HEK293 (cell line): ENCODE measurements around the gene HEMGN.

ENCODE experiments used
- KLF1 ChIP-seq: fragments of 450-650 bp; formaldehyde crosslinking; IDR thresholded peaks from 2 replicates; pipeline ENCODE4 v1.5.1; 2016; ENCODE audit warnings: missing biosample characterization, missing genetic modification characterization
- KLF16 ChIP-seq: fragments of 450-650 bp; formaldehyde crosslinking; IDR thresholded peaks from 2 replicates; pipeline ENCODE4 v1.5.1; 2017; ENCODE audit warnings: missing biosample characterization, missing genetic modification characterization
- SP2 ChIP-seq: fragments of 450-650 bp; formaldehyde crosslinking; IDR thresholded peaks from 2 replicates; pipeline ENCODE4 v1.5.1; 2016; ENCODE audit warnings: missing biosample characterization, missing genetic modification characterization
- SP3 ChIP-seq: fragments of 450-650 bp; formaldehyde crosslinking; IDR thresholded peaks from 2 replicates; pipeline ENCODE4 v1.5.1; 2016; ENCODE audit warnings: missing biosample characterization, missing genetic modification characterization
- TSHZ1 ChIP-seq: fragments of 450-650 bp; formaldehyde crosslinking; IDR thresholded peaks from 2 replicates; pipeline ENCODE4 v1.5.1; 2016; ENCODE audit warnings: missing biosample characterization, missing genetic modification characterization, borderline replicate concordance
- ZBTB17 ChIP-seq: fragments of 450-650 bp; formaldehyde crosslinking; IDR thresholded peaks from 2 replicates; pipeline ENCODE4 v1.5.1; 2016; ENCODE audit warnings: missing biosample characterization, missing genetic modification characterization
- ZBTB6 ChIP-seq: fragments of 450-650 bp; formaldehyde crosslinking; IDR thresholded peaks from 2 replicates; pipeline ENCODE4 v1.5.1; 2017; ENCODE audit warnings: missing biosample characterization, missing genetic modification characterization
- ZNF157 ChIP-seq: fragments of 450-650 bp; formaldehyde crosslinking; IDR thresholded peaks from 2 replicates; pipeline ENCODE4 v1.5.1; 2016; ENCODE audit warnings: missing biosample characterization, missing genetic modification characterization
- ZNF174 ChIP-seq: fragments of 450-650 bp; formaldehyde crosslinking; IDR thresholded peaks from 2 replicates; pipeline ENCODE4 v1.5.0; 2017; ENCODE audit warnings: missing biosample characterization, mild to moderate bottlenecking, missing genetic modification characterization
- ZNF394 ChIP-seq: fragments of 450-650 bp; formaldehyde crosslinking; IDR thresholded peaks from 2 replicates; pipeline ENCODE4 v1.5.1; 2016; ENCODE audit warnings: missing biosample characterization, missing genetic modification characterization, mild to moderate bottlenecking, moderate library complexity, borderline replicate concordance
- ZNF404 ChIP-seq: fragments of 450-650 bp; formaldehyde crosslinking; IDR thresholded peaks from 2 replicates; pipeline ENCODE4 v1.5.1; 2017; ENCODE audit warnings: missing biosample characterization, missing genetic modification characterization
- ZNF433 ChIP-seq: fragments of 450-650 bp; formaldehyde crosslinking; IDR thresholded peaks from 2 replicates; pipeline ENCODE4 v1.5.1; 2016; ENCODE audit warnings: missing biosample characterization, missing genetic modification characterization, low read depth
- ZNF473 ChIP-seq: fragments of 450-650 bp; formaldehyde crosslinking; IDR thresholded peaks from 2 replicates; pipeline ENCODE4 v1.5.1; 2017; ENCODE audit warnings: missing biosample characterization, missing genetic modification characterization
- ZNF529 ChIP-seq: fragments of 450-650 bp; formaldehyde crosslinking; IDR thresholded peaks from 2 replicates; pipeline ENCODE4 v1.5.1; 2017; ENCODE audit warnings: missing genetic modification characterization, missing biosample characterization; ENCODE audit not compliant: insufficient replicate concordance
- ZNF560 ChIP-seq: fragments of 450-650 bp; formaldehyde crosslinking; IDR thresholded peaks from 2 replicates; pipeline ENCODE4 v1.5.1; 2017; ENCODE audit warnings: missing biosample characterization, missing genetic modification characterization, borderline replicate concordance
- ZNF621 ChIP-seq: fragments of 450-650 bp; formaldehyde crosslinking; IDR thresholded peaks from 2 replicates; pipeline ENCODE4 v1.5.1; 2017; ENCODE audit warnings: missing biosample characterization, missing genetic modification characterization
- ZNF626 ChIP-seq: fragments of 450-650 bp; sonication (Bioruptor Pico); formaldehyde crosslinking; IDR thresholded peaks from 2 replicates; pipeline ENCODE4 v1.5.1; 2018; ENCODE audit warnings: missing biosample characterization, missing genetic modification characterization, inconsistent platforms
- ZNF658 ChIP-seq: fragments of 450-650 bp; formaldehyde crosslinking; IDR thresholded peaks from 2 replicates; pipeline ENCODE4; 2016; ENCODE audit warnings: missing biosample characterization, missing genetic modification characterization
- ZNF660 ChIP-seq: fragments of 450-650 bp; IDR thresholded peaks from 2 replicates; pipeline ENCODE4 v1.5.1; 2018; ENCODE audit warnings: missing biosample characterization, mild to moderate bottlenecking, missing genetic modification characterization
- ZNF707 ChIP-seq: fragments of 450-650 bp; formaldehyde crosslinking; IDR thresholded peaks from 2 replicates; pipeline ENCODE4 v1.5.1; 2016; ENCODE audit warnings: missing biosample characterization, missing genetic modification characterization
- ZNF785 ChIP-seq: fragments of 450-650 bp; formaldehyde crosslinking; IDR thresholded peaks from 2 replicates; pipeline ENCODE4 v1.5.1; 2016; ENCODE audit warnings: missing biosample characterization, missing genetic modification characterization
- TF ChIP-seq, protein P1 (sequence below): fragments of 450-650 bp; formaldehyde crosslinking; IDR thresholded peaks from 2 replicates; pipeline ENCODE4 v1.5.1; 2017; ENCODE audit warnings: missing biosample characterization, mild to moderate bottlenecking, missing genetic modification characterization, moderate library complexity
- TF ChIP-seq, protein P2 (sequence below): fragments of 450-650 bp; formaldehyde crosslinking; optimal IDR thresholded peaks from 2 replicates; pipeline ENCODE3; 2016; ENCODE audit warnings: missing biosample characterization, mild to moderate bottlenecking, missing genetic modification characterization
- TF ChIP-seq, protein P3 (sequence below): fragments of 450-650 bp; formaldehyde crosslinking; conservative IDR thresholded peaks from 2 replicates; pipeline ENCODE4 v1.5.1; 2016; ENCODE audit warnings: low read depth, missing biosample characterization, missing genetic modification characterization
- TF ChIP-seq, protein P4 (sequence below): fragments of 450-650 bp; formaldehyde crosslinking; IDR thresholded peaks from 2 replicates; pipeline ENCODE4 v1.5.1; 2017; ENCODE audit warnings: missing biosample characterization, missing genetic modification characterization

HEMGN gene

DNA sequence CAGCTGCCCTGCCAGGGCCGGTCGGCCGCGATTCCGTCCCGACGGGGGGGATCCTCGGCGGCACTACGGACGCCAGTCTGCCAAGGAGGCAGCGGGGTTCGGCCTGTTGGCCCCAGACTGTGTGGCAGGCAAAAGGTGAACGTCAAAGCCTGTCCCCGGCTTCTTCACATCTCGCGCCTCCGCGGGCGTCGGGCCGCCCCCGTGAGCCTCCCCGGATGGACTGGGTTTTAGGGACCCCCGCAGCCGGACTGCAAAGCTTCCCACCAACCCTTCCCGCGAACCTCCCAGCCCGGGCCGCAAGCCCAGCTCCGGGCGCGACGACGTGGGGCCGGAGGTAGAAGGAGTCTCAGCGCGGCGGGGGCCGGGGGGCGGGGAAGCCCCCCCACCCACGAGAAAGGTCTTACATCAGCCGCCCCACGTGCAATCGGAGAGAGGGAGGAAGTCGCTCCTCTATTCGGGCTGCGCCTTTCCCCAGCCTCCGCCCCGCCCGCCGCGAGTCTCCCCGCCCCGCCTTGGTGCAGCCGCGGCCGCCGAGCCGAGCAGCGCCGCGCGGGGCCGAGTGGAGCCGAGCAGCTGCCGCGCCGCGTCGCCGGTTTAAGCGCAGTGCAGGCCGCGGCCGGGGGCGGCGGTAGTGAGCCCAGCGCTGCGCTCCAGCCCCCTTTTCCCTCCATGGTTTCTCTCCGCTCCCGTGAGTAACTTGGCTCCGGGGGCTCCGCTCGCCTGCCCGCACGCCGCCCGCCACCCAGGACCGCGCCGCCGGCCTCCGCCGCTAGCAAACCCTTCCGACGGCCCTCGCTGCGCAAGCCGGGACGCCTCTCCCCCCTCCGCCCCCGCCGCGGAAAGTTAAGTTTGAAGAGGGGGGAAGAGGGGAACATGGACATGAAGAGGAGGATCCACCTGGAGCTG, 45.0 kb upstream of the HEMGN start, which contains the start of gene ANP32B (continued):
- TF ChIP-seq ZBTB6 (tag by site-specific recombination), result no peak
- TF ChIP-seq ZNF433 (tag by site-specific recombination), result no peak
- TF ChIP-seq ZNF404 (tag by site-specific recombination), result no peak
- TF ChIP-seq KLF1, result peak; percentile 37; the same call in 1 of the 2 replicates
- no peak for TF ChIP-seq ZNF157 (tag by site-specific recombination)
- no peak for TF ChIP-seq ZNF660 (tag by site-specific recombination)
- peak; percentile 59; the same call in 1 of the 2 replicates for TF ChIP-seq ZBTB17 (tag by site-specific recombination)
- TF ChIP-seq ZNF560 (tag by site-specific recombination), result no peak
- TF ChIP-seq, protein P1, sequence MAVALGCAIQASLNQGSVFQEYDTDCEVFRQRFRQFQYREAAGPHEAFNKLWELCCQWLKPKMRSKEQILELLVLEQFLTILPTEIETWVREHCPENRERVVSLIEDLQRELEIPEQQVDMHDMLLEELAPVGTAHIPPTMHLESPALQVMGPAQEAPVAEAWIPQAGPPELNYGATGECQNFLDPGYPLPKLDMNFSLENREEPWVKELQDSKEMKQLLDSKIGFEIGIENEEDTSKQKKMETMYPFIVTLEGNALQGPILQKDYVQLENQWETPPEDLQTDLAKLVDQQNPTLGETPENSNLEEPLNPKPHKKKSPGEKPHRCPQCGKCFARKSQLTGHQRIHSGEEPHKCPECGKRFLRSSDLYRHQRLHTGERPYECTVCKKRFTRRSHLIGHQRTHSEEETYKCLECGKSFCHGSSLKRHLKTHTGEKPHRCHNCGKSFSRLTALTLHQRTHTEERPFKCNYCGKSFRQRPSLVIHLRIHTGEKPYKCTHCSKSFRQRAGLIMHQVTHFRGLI (tag by site-specific recombination), result no peak
- no peak for TF ChIP-seq ZNF626 (tag by site-specific recombination)
- TF ChIP-seq SP3 (tag by site-specific recombination), result peak; percentile 52; the same call in 1 of the 2 replicates
- no peak for TF ChIP-seq ZNF658 (tag by site-specific recombination)
- TF ChIP-seq ZNF529 (tag by site-specific recombination), result no peak
- no peak for TF ChIP-seq TSHZ1 (tag by site-specific recombination)
- no peak for TF ChIP-seq ZNF394 (tag by site-specific recombination)
- no peak for TF ChIP-seq ZNF707 (tag by site-specific recombination)
- TF ChIP-seq, protein P2, sequence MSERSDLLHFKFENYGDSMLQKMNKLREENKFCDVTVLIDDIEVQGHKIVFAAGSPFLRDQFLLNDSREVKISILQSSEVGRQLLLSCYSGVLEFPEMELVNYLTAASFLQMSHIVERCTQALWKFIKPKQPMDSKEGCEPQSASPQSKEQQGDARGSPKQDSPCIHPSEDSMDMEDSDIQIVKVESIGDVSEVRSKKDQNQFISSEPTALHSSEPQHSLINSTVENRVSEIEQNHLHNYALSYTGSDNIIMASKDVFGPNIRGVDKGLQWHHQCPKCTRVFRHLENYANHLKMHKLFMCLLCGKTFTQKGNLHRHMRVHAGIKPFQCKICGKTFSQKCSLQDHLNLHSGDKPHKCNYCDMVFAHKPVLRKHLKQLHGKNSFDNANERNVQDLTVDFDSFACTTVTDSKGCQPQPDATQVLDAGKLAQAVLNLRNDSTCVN (tag by site-specific recombination), result peak; percentile 74
- TF ChIP-seq, protein P3, sequence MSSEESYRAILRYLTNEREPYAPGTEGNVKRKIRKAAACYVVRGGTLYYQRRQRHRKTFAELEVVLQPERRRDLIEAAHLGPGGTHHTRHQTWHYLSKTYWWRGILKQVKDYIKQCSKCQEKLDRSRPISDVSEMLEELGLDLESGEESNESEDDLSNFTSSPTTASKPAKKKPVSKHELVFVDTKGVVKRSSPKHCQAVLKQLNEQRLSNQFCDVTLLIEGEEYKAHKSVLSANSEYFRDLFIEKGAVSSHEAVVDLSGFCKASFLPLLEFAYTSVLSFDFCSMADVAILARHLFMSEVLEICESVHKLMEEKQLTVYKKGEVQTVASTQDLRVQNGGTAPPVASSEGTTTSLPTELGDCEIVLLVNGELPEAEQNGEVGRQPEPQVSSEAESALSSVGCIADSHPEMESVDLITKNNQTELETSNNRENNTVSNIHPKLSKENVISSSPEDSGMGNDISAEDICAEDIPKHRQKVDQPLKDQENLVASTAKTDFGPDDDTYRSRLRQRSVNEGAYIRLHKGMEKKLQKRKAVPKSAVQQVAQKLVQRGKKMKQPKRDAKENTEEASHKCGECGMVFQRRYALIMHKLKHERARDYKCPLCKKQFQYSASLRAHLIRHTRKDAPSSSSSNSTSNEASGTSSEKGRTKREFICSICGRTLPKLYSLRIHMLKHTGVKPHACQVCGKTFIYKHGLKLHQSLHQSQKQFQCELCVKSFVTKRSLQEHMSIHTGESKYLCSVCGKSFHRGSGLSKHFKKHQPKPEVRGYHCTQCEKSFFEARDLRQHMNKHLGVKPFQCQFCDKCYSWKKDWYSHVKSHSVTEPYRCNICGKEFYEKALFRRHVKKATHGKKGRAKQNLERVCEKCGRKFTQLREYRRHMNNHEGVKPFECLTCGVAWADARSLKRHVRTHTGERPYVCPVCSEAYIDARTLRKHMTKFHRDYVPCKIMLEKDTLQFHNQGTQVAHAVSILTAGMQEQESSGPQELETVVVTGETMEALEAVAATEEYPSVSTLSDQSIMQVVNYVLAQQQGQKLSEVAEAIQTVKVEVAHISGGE (tag by site-specific recombination), result 0 out of 2 replicates have a peak, but pooled peaks have one; percentile 20
- TF ChIP-seq SP2, result peak; percentile 55
- no peak for TF ChIP-seq ZNF473 (tag by site-specific recombination)
- TF ChIP-seq, protein P4, sequence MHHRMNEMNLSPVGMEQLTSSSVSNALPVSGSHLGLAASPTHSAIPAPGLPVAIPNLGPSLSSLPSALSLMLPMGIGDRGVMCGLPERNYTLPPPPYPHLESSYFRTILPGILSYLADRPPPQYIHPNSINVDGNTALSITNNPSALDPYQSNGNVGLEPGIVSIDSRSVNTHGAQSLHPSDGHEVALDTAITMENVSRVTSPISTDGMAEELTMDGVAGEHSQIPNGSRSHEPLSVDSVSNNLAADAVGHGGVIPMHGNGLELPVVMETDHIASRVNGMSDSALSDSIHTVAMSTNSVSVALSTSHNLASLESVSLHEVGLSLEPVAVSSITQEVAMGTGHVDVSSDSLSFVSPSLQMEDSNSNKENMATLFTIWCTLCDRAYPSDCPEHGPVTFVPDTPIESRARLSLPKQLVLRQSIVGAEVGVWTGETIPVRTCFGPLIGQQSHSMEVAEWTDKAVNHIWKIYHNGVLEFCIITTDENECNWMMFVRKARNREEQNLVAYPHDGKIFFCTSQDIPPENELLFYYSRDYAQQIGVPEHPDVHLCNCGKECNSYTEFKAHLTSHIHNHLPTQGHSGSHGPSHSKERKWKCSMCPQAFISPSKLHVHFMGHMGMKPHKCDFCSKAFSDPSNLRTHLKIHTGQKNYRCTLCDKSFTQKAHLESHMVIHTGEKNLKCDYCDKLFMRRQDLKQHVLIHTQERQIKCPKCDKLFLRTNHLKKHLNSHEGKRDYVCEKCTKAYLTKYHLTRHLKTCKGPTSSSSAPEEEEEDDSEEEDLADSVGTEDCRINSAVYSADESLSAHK (tag by site-specific recombination), result peak; percentile 46; the same call in 1 of the 2 replicates
- no peak for TF ChIP-seq ZNF621 (tag by site-specific recombination)
- no peak for TF ChIP-seq ZNF785 (tag by site-specific recombination)
- peak; percentile 70 for TF ChIP-seq KLF16 (tag by site-specific recombination)
- TF ChIP-seq ZNF174 (tag by site-specific recombination), result no peak
